Dermis blood vessel endothelial cell (primary cell): ENCODE data around the gene PTPN18. TPM values are rescaled to one million over a fixed set of nuclear protein-coding genes. Genes with fewer than 3 reads are reported as not detected.
A peak's percentile ranks its signal among the peaks of the same experiment; 100 is the strongest.
"Not testable (repeated sequence)": the region's sequence is repeated elsewhere in the genome, so short reads cannot be mapped to it uniquely, and the experiment has no call there.

Experiments used
- DNase-seq: peaks from one replicate; pipeline ENCODE4 v3.0.0; 2010
- total RNA-seq: library from RNA; depleted of rRNA; stranded (reverse); fragments of >200 nt; gene quantifications from 2 replicates; pipeline ENCODE4 v1.2.3, GENCODE V29; 2014

PTPN18 gene
- total RNA-seq, 1 donor from 2014 or later = 36.9 TPM

DNA sequence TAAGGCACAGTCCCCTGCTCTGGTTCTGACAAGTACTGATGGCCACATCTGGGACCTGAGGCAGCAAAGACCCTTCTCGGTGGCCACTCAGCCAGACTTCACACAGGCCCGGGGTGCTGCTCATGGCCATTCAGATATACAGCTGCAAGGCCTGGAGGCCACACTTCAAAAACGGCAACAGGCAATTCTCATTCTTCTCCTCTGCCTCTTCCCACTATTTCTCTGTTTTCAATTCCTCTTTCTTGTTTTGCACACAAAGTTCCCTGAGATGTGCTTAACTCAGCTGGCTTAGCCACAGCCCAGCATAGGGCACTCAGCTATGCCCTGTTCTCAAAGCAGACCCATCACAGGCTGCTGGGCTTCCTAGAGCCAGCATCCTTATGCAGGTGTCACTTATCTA lies 29.9 kb downstream of the PTPN18 start:
- no peak for DNase-seq

DNA sequence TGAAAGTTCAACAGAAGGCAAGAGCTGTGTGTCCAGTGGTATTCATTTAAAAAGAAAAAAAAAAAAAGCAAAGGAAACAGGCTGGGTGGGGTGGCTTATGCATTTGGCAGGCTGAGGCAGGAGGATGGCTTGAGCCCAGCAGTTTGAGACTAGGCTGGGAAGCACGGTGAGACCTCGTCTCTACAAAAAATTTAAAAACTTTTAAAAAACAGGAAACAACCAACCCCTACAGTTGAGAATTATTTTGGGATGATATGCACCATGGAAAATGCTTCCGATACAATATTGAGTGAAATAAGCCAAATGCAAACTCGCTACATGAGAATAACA lies 31.2 kb downstream of the PTPN18 start:
- DNase-seq = peak; percentile 0

DNA sequence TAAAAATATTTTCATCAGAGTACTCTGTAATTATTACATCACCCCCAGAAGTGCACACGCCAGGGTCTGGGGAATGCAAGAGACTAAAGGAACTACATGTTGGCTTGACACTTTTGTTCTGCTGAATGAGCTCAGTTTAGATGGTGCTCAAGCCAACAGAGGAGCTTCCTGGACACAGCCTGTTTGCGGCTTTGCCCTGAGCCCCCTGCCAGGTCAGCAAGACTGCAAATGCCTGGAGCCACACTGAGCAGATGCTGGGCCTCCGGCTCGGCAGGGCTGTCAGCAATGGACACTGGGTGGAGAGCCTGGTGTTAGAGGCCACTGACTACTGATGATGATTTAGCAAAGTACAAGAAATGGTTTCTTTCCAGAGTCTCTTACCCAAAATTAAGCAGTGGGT lies 31.9 kb downstream of the PTPN18 start:
- DNase-seq = no peak

DNA sequence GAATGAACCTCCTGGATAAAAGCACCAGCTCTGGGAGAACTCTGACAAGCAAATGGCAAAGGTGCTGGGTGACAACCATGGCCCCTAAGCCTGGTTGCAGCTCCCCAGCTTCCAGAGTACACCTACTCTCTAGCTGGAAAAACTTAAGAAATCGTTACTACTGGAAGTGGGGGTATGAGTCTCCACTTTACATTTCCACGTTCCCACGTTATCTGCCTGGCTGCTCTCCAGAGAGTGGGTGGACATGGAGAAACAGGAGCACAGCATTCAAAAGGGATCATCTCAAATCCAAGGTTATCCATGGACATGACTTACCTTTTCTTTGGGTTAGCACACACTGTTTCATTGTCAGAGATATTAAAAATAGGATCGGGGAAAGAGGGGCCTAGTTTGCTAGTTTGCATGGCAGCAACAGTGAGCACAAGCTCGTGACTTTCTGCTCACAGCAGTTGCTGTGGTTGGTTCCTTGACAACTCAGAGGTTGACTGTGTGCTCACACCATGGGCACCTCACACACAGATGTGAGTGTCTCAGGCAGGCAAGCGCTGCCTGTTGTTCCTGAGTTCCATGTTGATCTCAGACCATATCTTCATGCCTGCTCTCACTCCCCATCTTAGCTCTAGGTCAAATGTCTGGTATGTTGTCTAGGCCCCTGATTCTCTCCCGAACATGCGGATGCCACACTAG lies 32.5 kb downstream of the PTPN18 start:
- peak; percentile 0 for DNase-seq

DNA sequence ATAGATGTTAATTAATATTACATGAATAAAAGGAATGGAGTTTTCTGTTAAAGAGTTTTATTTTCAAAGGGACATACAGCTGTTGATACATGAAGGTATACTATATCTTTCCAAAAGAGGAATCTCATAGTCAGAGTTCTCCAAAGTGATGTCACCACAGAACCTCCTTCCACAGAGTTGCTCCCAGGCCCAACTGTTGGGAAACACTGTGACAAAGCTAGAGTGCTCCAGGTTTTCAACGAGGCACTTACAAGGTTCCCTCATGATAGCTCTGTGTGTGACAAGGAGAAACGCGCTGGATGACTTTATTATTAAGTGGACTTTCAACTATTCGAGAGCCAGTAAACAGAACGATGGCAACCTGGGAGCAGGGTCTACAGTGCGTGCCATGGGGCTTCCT lies 33.5 kb downstream of the PTPN18 start:
- DNase-seq = peak; percentile 0

DNA sequence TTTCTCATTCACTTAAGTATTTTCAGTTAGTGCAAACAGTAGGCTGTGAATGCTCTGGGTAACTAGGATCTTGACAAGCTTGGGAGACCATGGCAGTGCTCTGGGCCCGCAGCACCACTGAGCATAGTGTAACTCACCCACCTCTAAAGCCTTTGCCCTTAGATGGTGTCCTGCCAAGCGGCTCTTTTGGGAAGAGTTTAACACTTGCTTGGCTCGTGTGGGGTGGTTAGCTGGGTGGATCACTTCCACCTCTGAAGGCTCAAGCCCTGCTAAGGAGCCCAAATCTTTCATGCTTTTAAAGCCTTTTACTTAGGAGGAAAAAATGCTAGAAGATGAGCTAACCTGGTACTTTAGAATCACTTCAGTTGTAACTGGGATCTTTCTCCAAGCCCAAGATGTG lies 33.9 kb downstream of the PTPN18 start:
- peak; percentile 0 for DNase-seq

DNA sequence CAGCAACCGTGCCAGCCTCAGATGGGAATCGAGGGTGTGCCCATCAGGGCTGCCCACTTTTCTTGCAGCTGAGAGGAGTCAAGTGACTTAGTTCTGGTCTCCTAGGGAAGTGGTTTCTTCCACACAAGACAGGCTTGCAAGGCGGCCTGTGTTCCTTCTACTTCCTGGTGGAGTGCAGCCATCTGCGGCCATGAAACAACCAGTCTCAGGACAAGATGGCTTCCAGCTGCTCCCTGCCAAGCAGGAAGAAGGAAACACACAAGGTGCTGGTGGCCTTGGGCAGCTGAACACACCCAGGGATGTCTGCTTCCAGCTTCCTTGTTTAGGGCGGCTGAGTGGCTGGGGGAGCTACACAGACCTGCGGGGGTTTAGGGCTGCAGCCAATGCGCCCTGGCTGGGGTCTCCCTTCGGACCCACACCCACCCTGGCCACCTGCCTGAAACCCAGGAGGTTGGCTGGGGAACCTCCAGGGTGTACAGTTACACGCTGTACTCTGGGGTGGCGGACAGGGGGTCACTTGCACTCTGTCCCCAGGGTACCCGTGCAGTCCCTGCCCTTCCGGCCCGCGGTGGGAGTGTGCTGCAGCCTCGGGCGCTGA lies 34.7 kb downstream of the PTPN18 start:
- peak; percentile 1 for DNase-seq

DNA sequence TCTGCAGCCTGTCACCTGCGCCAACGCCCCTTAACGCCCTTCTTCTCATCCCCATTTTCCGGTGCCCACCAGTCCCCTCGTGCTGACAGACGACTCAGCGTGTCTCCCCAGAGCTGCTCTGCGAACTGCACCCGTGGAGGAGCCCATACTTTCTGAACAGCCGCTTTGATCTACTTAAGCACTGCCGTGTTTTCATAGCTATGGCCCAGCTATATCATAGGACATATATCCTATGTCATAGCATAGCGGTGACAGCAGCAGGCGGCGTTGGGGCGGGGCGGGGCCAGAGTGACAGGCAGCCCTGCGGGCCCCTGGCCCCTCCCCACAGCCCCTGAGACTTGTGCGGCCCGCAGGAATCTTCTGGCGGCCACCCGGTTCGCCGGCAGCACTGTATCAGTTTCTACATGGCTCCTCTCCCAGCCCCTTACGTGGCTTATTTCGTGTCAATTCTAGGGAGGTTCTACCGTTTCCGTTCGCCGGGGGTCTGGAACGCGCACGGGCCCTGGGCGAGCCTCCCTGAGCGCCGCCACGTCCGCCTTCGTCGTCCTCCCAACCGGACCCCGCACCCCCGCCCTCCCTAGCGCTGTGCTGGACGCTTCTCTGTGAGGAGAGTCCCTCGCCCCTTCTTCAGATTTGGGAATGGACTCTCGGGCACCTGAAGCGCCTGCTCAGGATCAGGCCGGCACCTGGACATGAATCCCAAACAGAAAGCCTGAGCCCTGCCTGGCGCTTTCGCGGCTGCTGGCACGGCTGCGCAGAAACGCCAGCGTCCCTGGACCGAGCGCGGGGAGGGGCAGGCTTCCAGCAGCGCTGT lies 35.4 kb downstream of the PTPN18 start:
- DNase-seq = peak; percentile 79

DNA sequence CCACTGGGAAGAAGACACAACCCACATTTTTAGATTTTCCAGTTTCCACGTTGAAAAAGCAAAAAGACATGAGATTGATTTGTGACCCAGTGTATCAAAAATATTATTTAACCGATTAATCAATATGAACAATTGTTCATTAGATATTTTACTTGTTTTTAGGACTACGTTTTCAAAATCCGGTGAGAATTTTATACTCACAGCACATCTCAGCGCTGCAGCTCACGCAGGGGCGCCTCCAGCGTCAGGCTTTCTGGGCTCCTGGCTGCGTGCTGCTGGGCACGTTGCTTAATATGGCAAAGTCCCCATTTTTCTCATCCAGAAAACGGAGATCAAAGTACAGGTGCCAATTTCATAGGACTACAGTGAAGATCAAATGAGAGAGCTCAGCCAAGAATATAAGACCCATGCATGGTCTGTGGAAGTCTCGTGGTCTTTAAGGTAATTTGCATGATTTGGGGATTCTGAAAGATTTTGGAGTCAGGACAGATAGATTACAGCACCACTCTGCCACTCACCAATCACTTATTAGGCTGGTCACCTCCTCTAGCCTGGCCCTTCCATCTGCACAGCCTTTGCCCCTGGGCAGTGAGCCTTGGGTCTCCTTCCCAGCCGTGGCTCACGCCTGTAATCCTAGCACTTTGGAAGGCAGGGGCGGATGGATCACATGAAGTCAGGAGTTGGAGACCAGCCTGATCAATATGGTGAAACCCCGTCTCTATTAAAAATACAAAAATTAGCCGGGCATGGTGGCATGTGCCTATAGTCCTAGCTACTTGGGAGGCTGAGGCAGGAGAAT lies 36.2 kb downstream of the PTPN18 start:
- DNase-seq = peak; percentile 41

DNA sequence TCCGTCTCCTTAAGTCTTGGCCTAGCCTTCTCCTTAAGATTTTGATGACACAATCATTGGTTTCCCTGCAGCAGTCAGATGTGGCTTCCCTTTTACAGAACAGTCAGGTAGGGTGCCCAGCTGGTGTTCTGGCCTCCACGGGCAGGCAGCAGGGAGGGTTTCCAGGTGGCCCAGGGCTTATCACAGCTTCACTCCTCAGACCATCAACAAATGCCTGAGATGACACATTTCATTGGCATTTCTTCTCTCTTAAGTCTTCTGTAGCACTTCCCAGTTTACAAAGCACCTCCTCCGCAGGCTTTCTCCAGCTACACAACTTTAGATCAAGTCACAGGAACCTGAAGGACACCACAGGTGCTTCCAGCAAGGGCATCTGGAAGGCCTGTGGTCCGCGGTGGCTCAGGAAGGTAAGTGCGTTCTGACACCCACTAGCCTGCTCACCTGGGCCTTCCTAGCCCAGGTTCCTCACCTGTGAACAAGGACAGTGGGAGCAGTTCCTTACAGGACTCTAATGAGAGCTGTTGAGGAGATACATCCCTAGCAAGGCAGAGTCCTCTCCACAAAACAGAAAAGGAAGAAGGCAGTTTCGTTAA lies 37.6 kb downstream of the PTPN18 start:
- peak; percentile 0 for DNase-seq

DNA sequence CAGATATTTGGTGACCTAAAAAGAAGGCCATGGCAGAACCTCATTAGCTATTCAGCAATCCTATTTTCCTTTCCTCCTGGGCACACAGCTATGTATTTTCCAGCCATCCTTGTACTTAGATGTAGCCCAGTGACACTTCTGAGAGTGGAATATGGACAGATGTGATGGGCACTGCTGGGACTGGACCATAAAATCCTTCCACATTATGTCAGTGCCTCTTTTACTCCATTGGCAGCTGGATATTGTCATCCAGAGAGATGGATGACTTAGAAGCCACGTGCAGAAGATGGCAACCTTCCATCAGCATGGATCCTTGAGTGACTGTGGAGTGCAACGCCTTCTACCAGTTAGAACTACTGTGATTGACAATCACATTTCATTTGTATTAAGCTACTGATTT lies 50.4 kb downstream of the PTPN18 start:
- DNase-seq = not testable (repeated sequence)

DNA sequence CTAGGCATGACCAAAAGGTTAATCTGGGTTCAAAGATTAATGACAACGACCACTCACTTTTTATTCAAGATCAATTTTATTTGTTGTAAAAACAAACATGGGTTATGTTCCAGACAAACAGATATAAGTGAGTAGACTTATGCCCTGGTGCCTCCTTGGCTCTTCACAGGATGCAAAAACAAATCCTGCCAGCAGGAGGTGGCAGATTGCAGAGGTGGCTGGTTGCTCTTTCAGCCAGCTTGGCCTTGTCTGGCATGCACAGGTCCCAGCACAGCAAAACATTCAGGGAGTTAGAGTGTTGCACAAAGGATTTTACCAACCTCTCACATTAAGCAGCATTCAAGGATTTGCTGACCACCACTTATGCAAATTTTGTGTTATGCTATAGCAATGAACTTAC lies 60.8 kb downstream of the PTPN18 start:
- DNase-seq = not testable (repeated sequence)

DNA sequence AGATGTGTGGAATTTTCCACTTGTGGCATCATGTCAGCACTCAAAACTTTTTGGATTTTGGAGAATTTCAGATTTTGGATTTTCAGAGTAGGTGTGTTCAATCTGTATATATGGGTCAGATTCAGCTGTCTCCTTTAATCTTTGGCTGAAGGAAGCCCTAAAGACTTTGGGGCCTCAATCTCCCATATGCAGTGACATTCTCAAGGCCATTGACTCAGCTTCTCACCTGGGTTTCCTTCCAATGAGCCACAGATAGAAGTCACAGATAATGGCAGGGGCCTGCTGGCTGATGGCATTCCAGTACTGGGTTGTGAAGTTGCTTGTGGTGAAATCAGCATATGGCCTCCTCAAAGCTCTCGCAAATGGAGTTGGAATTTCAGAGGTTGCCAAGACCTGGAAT lies 63.0 kb downstream of the PTPN18 start:
- DNase-seq = not testable (repeated sequence)

Other genes starting within 250 kb of the PTPN18 start
- 0.33 and 0.34 TPM in 2 replicates for gene POTEF, start 226.8 kb upstream of the PTPN18 start, total RNA-seq
- 2.2 and 2.7 TPM in 2 replicates for gene CCDC74B, start 210.9 kb upstream of the PTPN18 start, total RNA-seq
- gene SMPD4, start 174.5 kb upstream of the PTPN18 start, total RNA-seq = 13.8 and 37.0 TPM in 2 replicates
- gene MZT2B, start 173.8 kb upstream of the PTPN18 start, total RNA-seq = 138 and 188 TPM in 2 replicates
- gene TUBA3E, start 157.6 kb upstream of the PTPN18 start, total RNA-seq = not detected in 2 replicates
- 92.1 and 98.0 TPM in 2 replicates for gene IMP4, start 13.2 kb upstream of the PTPN18 start, total RNA-seq
- gene POTEI, start 153.3 kb downstream of the PTPN18 start, total RNA-seq = 0.34 and 0.51 TPM in 2 replicates
- not detected in 2 replicates for gene CFC1B, start 165.2 kb downstream of the PTPN18 start, total RNA-seq
- gene CFC1, start 243.5 kb downstream of the PTPN18 start, total RNA-seq = not detected in 2 replicates